ENCODE results near the gene CNTNAP2. TPM values are rescaled to one million over a fixed set of nuclear protein-coding genes. Genes with fewer than 3 reads are reported as not detected.

Gene CNTNAP2
- total RNA-seq, 1 experiment from 2014 or later, result 60.0 TPM

- BruUV-seq (replicated peaks), result no TSS peak
- TF ChIP-seq EZH2 (IDR thresholded peaks at IDR 0.05; ENCODE audit: borderline replicate concordance, low read depth, low read length, poor library complexity, severe bottlenecking), result no peak
- no peak for TF ChIP-seq CTCF (conservative IDR thresholded peaks at IDR 0.05; ENCODE audit: low read depth, low read length)
- CTCF ChIA-PET, result no interaction called here
These were observed 1836.3 kb downstream of the CNTNAP2 start for GRCh38 chr7:147952918-147953317.

GRCh38 chr7:147968046-147968610, 1851.5 kb downstream of the CNTNAP2 start:
- ChIA-PET CTCF (no interaction called here), POLR2A (ENCODE audit: low non-redundant PET) (no interaction called here)
- Histone ChIP-seq H3K27ac (ENCODE audit: low read depth, low read length, poor library complexity, severe bottlenecking) (no peak overlapping the region), H3K9me3 (ENCODE audit: low read depth, low read length, poor library complexity, severe bottlenecking) (no peaks in the 10 kb centered on the region), H3K27me3 (replicated peaks; ENCODE audit: insufficient read depth, low read depth, low read length, poor library complexity) (no peaks in the 10 kb centered on the region), H3K4me3 (ENCODE audit: low read depth, low read length, poor library complexity, severe bottlenecking) (no peak overlapping the region), H3K36me3 (ENCODE audit: insufficient read depth, low read length, poor library complexity, severe bottlenecking) (no peaks in the 10 kb centered on the region), H3K4me1 (ENCODE audit: insufficient read depth, low read length, poor library complexity, severe bottlenecking) (no peaks in the 10 kb centered on the region)
- TF ChIP-seq CTCF (conservative IDR thresholded peaks at IDR 0.05; ENCODE audit: low read depth, low read length) (no peak), EZH2 (IDR thresholded peaks at IDR 0.05; ENCODE audit: borderline replicate concordance, low read depth, low read length, poor library complexity, severe bottlenecking) (no peak)
- no TSS peak for BruUV-seq (replicated peaks)
- intact Hi-C loops (cut with micrococcal nuclease; ENCODE audit: unreplicated experiment), result no loop called here
- DNase-seq (ENCODE audit: low spot score), result no peak

More at GRCh38 chr7:147952918-147953317, 1836.3 kb downstream of the CNTNAP2 start:
- H3K27me3 ChIP-seq (replicated peaks; ENCODE audit: insufficient read depth, low read depth, low read length, poor library complexity), result peaks cover 3% of the 10 kb centered on the region
- no peaks in the 10 kb centered on the region for H3K36me3 ChIP-seq (ENCODE audit: insufficient read depth, low read length, poor library complexity, severe bottlenecking)
- DNase-seq (ENCODE audit: low spot score), result no peak
- no peak overlapping the region for H3K27ac ChIP-seq (ENCODE audit: low read depth, low read length, poor library complexity, severe bottlenecking)
- intact Hi-C loops (cut with micrococcal nuclease; ENCODE audit: unreplicated experiment), result no loop called here
- H3K4me1 ChIP-seq (ENCODE audit: insufficient read depth, low read length, poor library complexity, severe bottlenecking), result no peaks in the 10 kb centered on the region
- H3K4me3 ChIP-seq (ENCODE audit: low read depth, low read length, poor library complexity, severe bottlenecking), result no peak overlapping the region
- H3K9me3 ChIP-seq (ENCODE audit: low read depth, low read length, poor library complexity, severe bottlenecking), result no peaks in the 10 kb centered on the region
- POLR2A ChIA-PET (ENCODE audit: low non-redundant PET), result no interaction called here

- ChIA-PET POLR2A (ENCODE audit: low non-redundant PET) (no interaction called here), CTCF (no interaction called here)
- no peak overlapping the region for H3K27ac ChIP-seq (ENCODE audit: low read depth, low read length, poor library complexity, severe bottlenecking)
- no peaks in the 10 kb centered on the region for H3K27me3 ChIP-seq (replicated peaks; ENCODE audit: insufficient read depth, low read depth, low read length, poor library complexity)
- H3K4me1 ChIP-seq (ENCODE audit: insufficient read depth, low read length, poor library complexity, severe bottlenecking), result no peaks in the 10 kb centered on the region
- no peak for DNase-seq (ENCODE audit: low spot score)
- no peak for TF ChIP-seq CTCF (conservative IDR thresholded peaks at IDR 0.05; ENCODE audit: low read depth, low read length)
- TF ChIP-seq EZH2 (IDR thresholded peaks at IDR 0.05; ENCODE audit: borderline replicate concordance, low read depth, low read length, poor library complexity, severe bottlenecking), result no peak
- BruUV-seq (replicated peaks), result no TSS peak
- intact Hi-C loops (cut with micrococcal nuclease; ENCODE audit: unreplicated experiment), result no loop called here
- no peaks in the 10 kb centered on the region for H3K9me3 ChIP-seq (ENCODE audit: low read depth, low read length, poor library complexity, severe bottlenecking)
- no peak overlapping the region for H3K4me3 ChIP-seq (ENCODE audit: low read depth, low read length, poor library complexity, severe bottlenecking)
- H3K36me3 ChIP-seq (ENCODE audit: insufficient read depth, low read length, poor library complexity, severe bottlenecking), result no peaks in the 10 kb centered on the region
These were observed 1855.1 kb downstream of the CNTNAP2 start for GRCh38 chr7:147971606-147972110.
